HG02642 (cell line): ENCODE results near the gene PUSL1.

Experiments
- ATAC-seq: cut with Tn5 transposase; IDR thresholded peaks from one replicate; pipeline ENCODE4 v1.9.1; 2021; ENCODE audit warnings: mild to moderate bottlenecking; ENCODE audit not compliant: unreplicated experiment, poor library complexity

The PUSL1 gene

GRCh38 chr1:1293263-1294249, 14.8 kb upstream of the PUSL1 start:
- ATAC-seq: no peak

GRCh38 chr1:1294250-1294890, 14.0 kb upstream of the PUSL1 start:
- ATAC-seq: no peak

GRCh38 chr1:1295154-1295923, 13.1 kb upstream of the PUSL1 start:
- no peak for ATAC-seq

DNA sequence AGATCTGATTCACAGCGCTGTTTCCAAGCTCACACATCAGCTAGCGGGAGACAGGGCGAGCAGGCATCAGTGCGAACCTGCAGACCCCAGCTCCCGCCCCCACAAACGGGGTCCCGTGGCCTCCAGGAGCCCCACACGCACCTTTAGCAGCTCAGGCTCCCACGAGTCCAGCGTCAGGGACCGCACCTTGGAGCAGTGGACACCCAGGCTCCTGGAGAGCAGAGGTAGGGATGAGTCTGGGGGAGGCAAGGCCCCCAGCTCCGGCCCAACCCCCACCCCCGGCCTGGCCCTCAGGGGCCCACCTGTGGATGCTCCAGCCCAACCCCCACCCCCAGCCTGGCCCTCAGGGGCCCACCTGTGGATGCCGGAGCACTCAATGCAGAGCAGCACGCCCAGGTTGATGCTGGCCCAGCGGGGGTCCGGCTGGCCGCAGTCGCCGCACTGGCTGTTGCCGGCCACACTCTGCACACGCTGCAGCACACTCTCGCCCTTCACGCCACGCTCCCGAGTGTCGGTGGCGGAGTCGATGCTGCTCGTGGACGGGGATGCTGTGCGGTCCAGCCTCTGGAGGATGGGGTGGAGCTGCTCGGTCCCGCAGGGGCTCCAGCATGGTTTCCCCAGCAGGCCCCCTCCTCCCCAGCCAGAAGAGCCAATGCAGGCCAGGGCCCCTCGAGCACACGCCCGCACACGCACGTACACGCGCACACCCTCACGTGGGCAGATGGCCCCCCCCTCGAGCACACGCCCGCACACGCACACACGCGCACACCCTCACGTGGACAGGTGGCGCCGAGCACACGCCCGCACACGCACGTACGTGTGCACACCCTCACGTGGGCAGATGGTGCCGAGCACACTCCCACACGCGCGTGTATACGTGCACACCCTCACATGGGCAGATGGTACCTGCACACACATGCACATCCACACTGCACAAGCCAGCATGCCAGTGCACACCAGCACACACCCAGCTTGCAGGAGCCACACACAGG, 12.0 kb upstream of the PUSL1 start:
- ATAC-seq: no peak

- ATAC-seq: no peak
These were observed 10.5 kb upstream of the PUSL1 start for GRCh38 chr1:1297802-1298424.

GRCh38 chr1:1298861-1299685, 9.3 kb upstream of the PUSL1 start:
- no peak for ATAC-seq

DNA sequence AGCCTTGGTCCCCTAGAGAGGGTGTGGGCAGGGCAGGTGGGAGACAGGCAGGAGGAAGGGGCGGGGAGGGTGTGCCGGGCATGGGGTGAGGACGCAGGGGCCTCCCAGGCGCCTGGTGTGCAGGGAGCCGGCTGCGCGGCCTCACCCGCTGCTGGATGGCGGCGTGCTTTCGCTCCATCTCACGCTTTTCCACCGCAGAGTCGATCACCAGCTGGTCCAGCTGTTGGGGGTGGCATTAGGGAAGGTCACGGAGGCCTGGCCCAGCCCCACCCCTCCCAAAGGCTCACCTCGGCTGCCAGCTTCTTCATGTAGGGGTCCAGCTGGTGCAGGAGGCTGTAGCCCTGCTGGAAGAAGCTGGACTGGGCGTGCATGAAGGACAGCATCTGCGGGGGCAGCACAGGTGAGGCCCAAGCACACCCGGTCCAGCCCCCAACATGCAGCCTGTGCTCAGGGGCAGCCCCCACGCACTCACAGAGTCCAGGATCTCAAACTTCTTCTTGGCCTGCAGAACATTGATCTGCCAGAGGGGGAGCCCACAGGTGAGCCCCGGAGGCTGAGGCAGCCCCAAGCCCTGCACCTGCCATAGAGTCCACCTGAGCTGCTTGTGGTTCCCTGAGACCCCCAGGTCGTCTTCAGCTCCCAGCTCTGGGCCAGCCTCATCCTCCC, 8.6 kb upstream of the PUSL1 start:
- ATAC-seq: no peak

DNA sequence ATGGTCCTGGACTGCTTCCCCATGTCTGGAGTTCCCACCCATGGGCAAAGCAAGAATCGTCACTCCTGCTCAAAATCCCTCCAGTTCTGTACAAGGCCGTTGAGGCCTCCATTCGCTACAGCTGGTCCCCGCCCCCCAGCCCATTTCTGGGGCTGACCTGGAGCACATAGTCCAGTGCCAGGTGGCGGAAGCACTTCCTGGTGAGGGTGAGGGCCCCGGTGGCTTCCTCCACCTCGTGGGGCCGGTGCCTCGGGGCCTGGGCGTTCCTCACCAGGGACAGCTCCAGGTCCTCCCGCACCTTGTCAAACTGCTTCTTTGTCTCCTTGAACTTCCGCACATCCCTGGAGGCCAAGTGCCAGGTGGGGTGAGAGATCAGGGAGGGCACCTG, 8.1 kb upstream of the PUSL1 start:
- no peak for ATAC-seq

- no peak for ATAC-seq
These were observed 6.4 kb upstream of the PUSL1 start for GRCh38 chr1:1302006-1302430.

GRCh38 chr1:1302951-1303509, 5.4 kb upstream of the PUSL1 start:
- no peak for ATAC-seq

DNA sequence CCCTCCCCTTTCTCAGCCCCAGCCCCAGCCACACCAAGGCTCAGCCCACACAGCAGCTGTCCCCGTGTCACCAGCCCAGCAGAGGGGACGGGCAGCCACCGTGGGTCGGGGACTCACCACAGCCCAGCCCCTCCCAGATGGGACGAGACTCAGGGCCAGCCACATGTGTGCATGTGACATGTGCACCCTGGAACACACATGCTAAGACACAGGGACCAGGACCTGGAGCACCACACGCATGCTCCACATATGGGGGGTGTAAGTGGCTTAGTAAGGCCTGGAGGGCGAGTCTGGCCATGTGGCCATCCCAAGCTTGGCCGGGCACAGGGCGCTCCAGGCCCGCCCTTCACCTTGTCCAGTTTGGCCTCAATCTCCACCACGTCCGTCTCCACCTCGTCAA, 4.7 kb upstream of the PUSL1 start:
- no peak for ATAC-seq

DNA sequence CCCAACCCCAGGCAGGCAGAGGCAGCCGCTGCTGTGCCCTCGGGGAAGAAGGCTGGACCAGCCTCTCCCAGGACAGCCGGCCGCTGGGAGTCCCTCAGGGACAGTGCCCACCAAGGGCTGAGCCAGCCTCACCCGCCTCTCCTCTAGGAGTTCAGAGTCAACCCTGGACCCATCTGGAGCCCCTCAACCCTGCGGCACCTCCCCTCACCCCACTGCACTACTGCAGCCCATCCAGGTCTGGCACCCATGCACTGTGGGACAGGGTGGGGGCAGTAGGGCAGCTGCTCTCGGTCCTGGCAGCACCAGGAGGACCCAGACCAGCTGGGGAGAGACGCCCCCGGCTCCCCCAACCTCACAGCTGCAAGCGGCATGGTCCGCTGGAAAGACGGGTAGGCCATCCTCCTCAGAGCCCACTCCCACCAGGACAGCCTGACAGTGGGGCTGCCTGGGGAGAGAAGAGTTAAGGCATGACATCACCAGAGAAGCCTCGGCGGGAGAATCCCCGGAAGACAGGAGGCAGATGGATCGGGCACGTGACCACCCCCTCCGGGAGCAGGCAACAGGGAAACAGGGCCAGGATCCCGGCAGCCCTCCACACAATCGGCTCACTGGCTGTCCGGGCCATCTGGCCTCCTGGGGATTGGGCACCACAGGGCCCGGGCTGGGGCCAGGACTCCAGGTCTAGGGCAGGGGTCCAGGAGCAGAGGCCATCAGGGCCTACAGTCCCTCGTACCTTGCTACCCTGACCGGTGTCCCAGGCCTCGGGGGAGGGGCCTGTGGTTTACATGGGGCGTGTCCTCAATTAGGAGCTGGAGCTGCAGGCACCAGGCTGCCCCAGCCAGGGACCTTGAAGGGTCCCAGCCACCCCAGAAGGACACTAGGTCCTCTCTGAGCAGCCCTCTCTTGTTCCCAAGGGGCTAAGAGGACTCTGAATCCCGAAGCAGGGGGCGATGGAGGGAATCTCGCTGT, 3.8 kb upstream of the PUSL1 start:
- ATAC-seq: no peak

- no peak for ATAC-seq
These were observed 2.9 kb upstream of the PUSL1 start for GRCh38 chr1:1305300-1306069.

DNA sequence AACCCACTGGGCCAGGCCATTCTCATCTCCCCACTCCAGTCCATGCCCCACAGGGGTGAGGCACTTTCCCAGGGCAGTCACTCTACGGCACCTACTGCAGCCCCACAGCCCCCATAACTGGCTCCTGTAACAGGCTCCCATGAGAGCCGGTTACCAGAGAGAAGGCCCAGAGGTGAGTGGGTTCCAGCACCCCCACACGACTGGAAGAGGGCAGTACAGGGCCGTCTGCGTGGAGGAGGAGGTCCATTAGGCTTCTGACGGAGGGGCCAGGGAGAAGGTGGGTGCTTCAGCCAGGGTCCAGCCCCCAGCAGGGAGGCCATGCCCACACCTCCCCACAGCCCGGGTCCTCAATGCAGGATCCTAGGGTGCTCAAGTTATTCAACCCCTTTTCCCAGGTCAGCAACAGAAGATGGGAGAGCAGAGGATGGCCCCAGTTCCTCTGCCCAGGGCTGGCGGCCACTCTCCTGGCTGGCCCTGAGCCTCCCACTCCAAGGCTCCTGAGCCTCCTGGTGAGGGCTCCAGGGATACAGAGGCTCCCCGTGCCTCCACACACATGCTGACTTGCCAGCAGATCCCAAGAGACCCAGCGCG, 2.2 kb upstream of the PUSL1 start:
- no peak for ATAC-seq

DNA sequence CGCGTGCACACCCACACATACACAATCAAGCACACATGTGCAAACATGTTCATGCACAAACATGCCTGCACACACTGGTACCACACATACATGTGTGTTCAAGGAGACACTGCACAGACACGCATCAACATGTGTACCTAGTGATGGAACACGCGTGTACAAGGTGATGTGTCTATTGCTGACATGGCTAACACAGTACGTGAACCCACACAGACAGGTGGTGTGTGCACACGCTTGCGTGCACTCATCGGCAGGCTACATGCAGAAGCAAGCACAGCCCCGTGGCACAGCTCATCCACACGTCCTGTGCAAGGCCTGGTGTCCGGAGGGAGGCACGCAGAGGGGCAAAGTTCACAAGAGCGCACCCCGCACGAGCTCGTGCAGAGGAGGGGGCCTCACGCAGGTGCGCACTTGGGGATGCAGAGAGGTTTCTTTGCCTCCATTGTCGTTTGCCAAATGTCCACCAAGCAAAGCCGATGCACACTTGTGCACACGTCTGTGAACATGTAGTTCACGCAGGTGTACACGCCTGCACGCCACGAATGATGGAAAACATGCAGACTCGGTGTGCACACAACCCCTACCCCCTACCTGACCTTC, 1.6 kb upstream of the PUSL1 start:
- no peak for ATAC-seq
